NB4 (cell line): ENCODE measurements around the gene SELENOV.
"Not testable (repeated sequence)": the region's sequence is repeated elsewhere in the genome, so short reads cannot be mapped to it uniquely, and the experiment has no call there.

ENCODE experiments used
- CTCF ChIP-seq: IDR thresholded peaks from one replicate; pipeline ENCODE4 v1.5.1; 2012; ENCODE audit warnings: low read depth, low read length
- MAX ChIP-seq: IDR thresholded peaks from 2 replicates; pipeline ENCODE4 v1.6.1; 2011; ENCODE audit warnings: low read depth, low read length
- MYC ChIP-seq: IDR thresholded peaks from 2 replicates; pipeline ENCODE4 v1.6.1; 2011; ENCODE audit warnings: low read depth, low read length

DNA sequence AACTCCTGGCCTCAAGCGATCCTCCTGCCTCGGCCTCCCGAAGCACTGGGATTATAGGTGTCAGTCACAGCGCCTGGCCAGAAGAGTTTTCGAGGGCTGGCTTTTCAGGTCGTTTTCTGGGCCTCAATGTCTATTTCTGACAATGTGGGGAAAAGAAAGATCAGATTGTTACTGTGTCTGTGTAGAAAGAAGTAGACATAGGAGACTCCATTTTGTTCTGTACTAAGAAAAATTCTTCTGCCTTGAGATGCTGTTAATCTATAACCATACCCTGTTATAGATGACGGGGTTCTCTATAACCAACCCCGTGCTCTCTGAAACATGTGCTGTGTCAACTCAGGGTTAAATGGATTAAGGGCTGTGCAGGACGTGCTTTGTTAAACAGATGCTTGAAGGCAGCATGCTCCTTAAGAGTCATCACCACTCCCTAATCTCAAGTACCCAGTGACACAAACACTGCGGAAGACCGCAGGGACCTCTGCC, 35.6 kb upstream of the SELENOV start:
- TF ChIP-seq MYC, CTCF, MAX: not testable (repeated sequence)
